ENCODE measurements around the gene UBR4. TPM values are rescaled to one million over a fixed set of nuclear protein-coding genes. Genes with fewer than 3 reads are reported as not detected.

UBR4 gene
- total RNA-seq, 1 experiment from 2014 or later = 107 TPM

- Histone ChIP-seq H2AFZ (ENCODE audit: low read depth, low read length, poor library complexity, severe bottlenecking) (no peak overlapping the region), H3K4me3 (replicated peaks in 1 of 2; ENCODE audit: low read depth in 1 of 2, low read length in 2 of 2) (no peak overlapping the region), H3K9ac (ENCODE audit: low read length) (no peak overlapping the region), H4K20me1 (ENCODE audit: insufficient read depth) (no peaks in the 10 kb centered on the region), H3K79me2 (ENCODE audit: insufficient read depth, low read length) (peaks cover 27% of the 10 kb centered on the region), H3K27me3 (ENCODE audit: insufficient read depth, low read length) (no peaks in the 10 kb centered on the region), H3K4me2 (ENCODE audit: low read length) (no peak overlapping the region), H3K4me1 (ENCODE audit: control insufficient read depth in 1 of 2, insufficient read depth in 2 of 2, low read length in 2 of 2) (no peaks in the 10 kb centered on the region), H3K36me3 (ENCODE audit: control insufficient read depth in 1 of 2, insufficient read depth in 2 of 2, low read length in 2 of 2) (peaks cover 57 to 68% of the 10 kb centered on the region in 2 experiments), H3K9me2 (ENCODE audit: insufficient read depth) (no peaks in the 10 kb centered on the region), H3K9me3 (ENCODE audit: control insufficient read depth in 1 of 2, insufficient read depth in 1 of 2, low read depth in 1 of 2, low read length in 2 of 2) (no peaks in the 10 kb centered on the region), H3K27ac (ENCODE audit: low read depth, low read length) (no peak overlapping the region)
- POLR2A ChIA-PET = no interaction called here
- no TSS peak for BruUV-seq (replicated peaks)
- CTCF ChIA-PET = no interaction called here
- ATAC-seq (no peak), DNase-seq (ENCODE audit: low read depth, low spot score) (no peak)
- no peak for TF ChIP-seq ATF3 (IDR thresholded peaks at IDR 0.05)
- TF ChIP-seq EGR1 (IDR thresholded peaks at IDR 0.05; ENCODE audit: low read depth) = no peak
- TF ChIP-seq SIN3A (IDR thresholded peaks at IDR 0.05; ENCODE audit: low read depth) = no peak
- TF ChIP-seq RAD21 (IDR thresholded peaks at IDR 0.05; ENCODE audit: low read depth) = no peak
- TF ChIP-seq MAX (IDR thresholded peaks at IDR 0.05) = no peak
- TF ChIP-seq EZH2phosphoT487 (IDR thresholded peaks at IDR 0.05; ENCODE audit: borderline replicate concordance) = no peak
- no peak for TF ChIP-seq ZNF274 (IDR thresholded peaks at IDR 0.05; ENCODE audit: low read depth, low read length)
- TF ChIP-seq POLR2AphosphoS5 (IDR thresholded peaks at IDR 0.05; ENCODE audit: low read depth, low read length) = no peak
- TF ChIP-seq CEBPB (IDR thresholded peaks at IDR 0.05; ENCODE audit: low read depth) = no peak
- no peak for TF ChIP-seq SP1 (IDR thresholded peaks at IDR 0.05; ENCODE audit: low read depth)
- TF ChIP-seq REST (IDR thresholded peaks at IDR 0.05; ENCODE audit: low read depth) = no peak
- no peak for TF ChIP-seq JUND (IDR thresholded peaks at IDR 0.05)
- TF ChIP-seq CTCF (IDR thresholded peaks at IDR 0.05 in 2 of 3, conservative IDR thresholded peaks at IDR 0.05 in 1 of 3; ENCODE audit: borderline replicate concordance in 1 of 3, insufficient read depth in 1 of 3, low read depth in 2 of 3, low read length in 2 of 3) = no peak
- no peak for TF ChIP-seq EZH2 (IDR thresholded peaks at IDR 0.05)
- no peak for TF ChIP-seq YY1 (IDR thresholded peaks at IDR 0.05; ENCODE audit: extremely low read depth, insufficient replicate concordance, low read depth, low read length)
- TF ChIP-seq POLR2A (IDR thresholded peaks at IDR 0.05; ENCODE audit: borderline replicate concordance, extremely low read depth, insufficient read depth, insufficient read length) = no peak
- TF ChIP-seq CBX3 (IDR thresholded peaks at IDR 0.05; ENCODE audit: low read depth) = no peak
- no peak for TF ChIP-seq SRF (IDR thresholded peaks at IDR 0.05; ENCODE audit: low read depth)
- no peak for TF ChIP-seq ELF1 (IDR thresholded peaks at IDR 0.05; ENCODE audit: borderline replicate concordance, low read depth)
- RAD21 ChIA-PET (ENCODE audit: low non-redundant PET in 1 of 2, low total read pairs in 2 of 2, uncharacterized antibody in 2 of 2, unreplicated experiment in 2 of 2) = no interaction called here
- intact Hi-C loops (cut with micrococcal nuclease) = no loop called here
Measured at GRCh38 chr1:19190468-19190867, 19.6 kb downstream of the UBR4 start.

All from HCT116 (cell line).